Measurements from ENCODE around the gene CHML.
"Not testable (repeated sequence)": the region's sequence is repeated elsewhere in the genome, so short reads cannot be mapped to it uniquely, and the experiment has no call there.

CHML gene

DNA sequence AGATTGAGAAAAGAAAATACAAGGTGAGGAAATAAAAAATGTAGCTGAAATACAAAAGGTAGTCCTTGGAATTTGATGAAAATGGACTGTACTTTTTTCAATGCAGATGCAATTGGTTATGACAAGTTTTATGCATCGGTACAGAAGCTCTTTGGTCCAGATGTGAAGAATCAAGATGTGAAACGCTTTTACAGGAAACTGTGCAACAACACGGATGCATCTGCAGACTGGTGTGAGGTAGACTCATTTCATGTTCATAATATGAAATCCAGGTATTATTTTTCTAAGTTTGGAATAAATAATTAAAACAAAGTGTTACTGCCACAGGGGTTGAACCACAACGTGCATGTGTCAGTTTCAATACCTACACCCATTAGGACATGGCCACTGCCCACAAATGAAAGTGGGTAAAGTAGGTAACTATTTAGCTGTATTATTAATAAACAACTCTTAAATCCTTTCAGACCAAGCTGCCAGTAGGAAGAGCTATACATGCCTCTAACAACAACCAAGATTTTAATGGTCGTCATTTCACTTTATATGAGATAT is 20.3 kb upstream of the CHML start:
- H3K4me3 ChIP-seq (ENCODE audit: control insufficient read depth, low read depth, low read length), result no peak overlapping the region
- TF ChIP-seq, protein P1, sequence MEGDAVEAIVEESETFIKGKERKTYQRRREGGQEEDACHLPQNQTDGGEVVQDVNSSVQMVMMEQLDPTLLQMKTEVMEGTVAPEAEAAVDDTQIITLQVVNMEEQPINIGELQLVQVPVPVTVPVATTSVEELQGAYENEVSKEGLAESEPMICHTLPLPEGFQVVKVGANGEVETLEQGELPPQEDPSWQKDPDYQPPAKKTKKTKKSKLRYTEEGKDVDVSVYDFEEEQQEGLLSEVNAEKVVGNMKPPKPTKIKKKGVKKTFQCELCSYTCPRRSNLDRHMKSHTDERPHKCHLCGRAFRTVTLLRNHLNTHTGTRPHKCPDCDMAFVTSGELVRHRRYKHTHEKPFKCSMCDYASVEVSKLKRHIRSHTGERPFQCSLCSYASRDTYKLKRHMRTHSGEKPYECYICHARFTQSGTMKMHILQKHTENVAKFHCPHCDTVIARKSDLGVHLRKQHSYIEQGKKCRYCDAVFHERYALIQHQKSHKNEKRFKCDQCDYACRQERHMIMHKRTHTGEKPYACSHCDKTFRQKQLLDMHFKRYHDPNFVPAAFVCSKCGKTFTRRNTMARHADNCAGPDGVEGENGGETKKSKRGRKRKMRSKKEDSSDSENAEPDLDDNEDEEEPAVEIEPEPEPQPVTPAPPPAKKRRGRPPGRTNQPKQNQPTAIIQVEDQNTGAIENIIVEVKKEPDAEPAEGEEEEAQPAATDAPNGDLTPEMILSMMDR (conservative IDR thresholded peaks at IDR 0.05; ENCODE audit: control insufficient read depth, insufficient read depth, low read depth, low read length), result no peak
- no peak for DNase-seq (ENCODE audit: low read depth)

DNA sequence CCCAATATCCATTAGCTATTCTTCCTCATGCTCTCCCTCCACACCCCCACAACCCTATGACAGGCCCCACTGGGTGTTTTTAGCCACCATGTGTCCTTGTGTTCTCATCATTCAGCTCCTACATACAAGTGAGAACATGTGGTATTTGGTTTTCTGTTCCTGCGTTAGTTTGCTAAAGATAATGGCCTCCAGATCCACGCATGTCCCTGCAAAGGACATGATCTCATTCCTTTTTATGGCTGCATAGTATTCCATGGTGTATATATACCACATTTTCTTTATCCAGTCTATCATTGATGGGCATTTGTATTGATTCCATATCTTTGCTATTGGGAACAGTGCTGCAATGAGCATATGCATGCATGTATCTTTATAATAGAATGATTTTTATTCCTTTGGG is 18.8 kb upstream of the CHML start:
- not testable (repeated sequence) for H3K4me3 ChIP-seq (ENCODE audit: control insufficient read depth, low read depth, low read length); DNase-seq (ENCODE audit: low read depth)

DNA sequence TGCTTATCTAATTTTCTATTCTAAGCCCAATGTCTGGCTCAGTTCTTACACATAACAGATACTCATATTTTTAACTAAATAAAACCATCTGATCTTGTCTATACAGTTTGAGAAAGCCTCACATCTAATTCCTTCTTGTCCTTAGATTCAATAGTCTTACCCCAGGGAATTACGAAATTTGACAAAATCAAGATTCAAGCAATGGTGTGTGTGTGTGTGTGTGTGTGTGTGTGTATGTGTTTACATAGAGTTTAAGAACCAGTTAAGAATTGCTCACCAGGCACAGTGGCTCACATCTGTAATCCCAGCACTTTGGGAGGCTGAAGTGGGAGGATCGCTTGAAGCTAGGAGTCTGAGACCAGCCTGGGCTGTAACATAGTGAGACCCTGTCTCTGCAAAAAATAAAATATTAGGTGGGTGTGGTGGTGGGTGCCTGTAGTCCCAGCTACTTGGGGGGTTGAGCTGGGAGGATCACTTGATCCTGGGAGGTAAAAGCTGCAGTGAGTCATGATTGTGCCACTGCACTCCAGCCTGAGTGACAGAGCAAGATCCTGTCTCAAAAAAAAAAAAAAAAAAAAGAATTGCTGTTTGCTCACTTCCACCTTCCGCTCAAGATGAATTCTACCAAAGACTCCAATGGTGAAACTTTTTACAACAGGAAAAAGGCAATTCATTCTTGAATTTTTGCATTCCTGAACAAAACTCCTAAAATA is 18.1 kb upstream of the CHML start:
- peak; percentile 44 for DNase-seq (ENCODE audit: low read depth)
- TF ChIP-seq, protein P1 (conservative IDR thresholded peaks at IDR 0.05; ENCODE audit: control insufficient read depth, insufficient read depth, low read depth, low read length), result no peak
- no peak overlapping the region for H3K4me3 ChIP-seq (ENCODE audit: control insufficient read depth, low read depth, low read length)

DNA sequence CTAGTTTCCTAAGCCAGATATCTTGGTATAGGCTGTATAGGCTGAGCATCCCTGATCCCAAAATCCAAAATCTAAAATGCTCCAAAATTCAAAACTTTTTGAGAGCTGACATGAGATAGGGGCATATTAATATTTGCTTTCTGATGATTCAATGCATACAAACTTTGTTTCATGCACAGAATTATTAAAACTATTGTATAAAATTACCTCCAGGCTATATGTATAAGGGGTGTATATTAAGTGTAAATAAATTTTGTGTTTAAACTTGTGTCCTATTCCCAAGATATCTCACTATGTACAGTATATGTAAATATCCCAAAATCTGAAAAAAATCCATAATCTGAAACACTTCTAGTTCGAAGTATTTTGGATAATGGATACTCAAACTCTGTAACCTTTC is 14.5 kb upstream of the CHML start:
- no peak for DNase-seq (ENCODE audit: low read depth)
- no peak overlapping the region for H3K4me3 ChIP-seq (ENCODE audit: control insufficient read depth, low read depth, low read length)
- TF ChIP-seq, protein P1 (conservative IDR thresholded peaks at IDR 0.05; ENCODE audit: control insufficient read depth, insufficient read depth, low read depth, low read length), result no peak

DNA sequence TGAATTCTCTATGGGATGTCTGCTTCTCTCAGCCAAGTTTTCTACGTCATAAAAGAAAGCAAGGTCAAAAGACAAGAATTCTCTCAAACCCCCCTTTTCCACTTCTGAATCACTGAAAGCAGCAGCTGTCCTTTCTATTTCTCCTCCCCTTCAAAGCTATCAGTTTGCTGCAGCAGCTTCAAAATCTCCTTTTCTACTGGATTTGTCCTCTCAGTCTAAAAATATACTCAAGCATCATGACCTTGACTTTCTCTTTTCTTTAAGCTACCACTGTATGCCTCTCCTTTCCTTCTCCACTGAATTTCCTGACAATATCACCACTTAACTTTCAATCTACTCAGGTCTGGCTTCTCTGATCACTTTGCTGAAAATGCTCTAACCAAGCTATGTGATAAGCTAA is 13.8 kb upstream of the CHML start:
- DNase-seq (ENCODE audit: low read depth), result peak; percentile 24
- TF ChIP-seq, protein P1 (conservative IDR thresholded peaks at IDR 0.05; ENCODE audit: control insufficient read depth, insufficient read depth, low read depth, low read length), result no peak
- no peak overlapping the region for H3K4me3 ChIP-seq (ENCODE audit: control insufficient read depth, low read depth, low read length)

DNA sequence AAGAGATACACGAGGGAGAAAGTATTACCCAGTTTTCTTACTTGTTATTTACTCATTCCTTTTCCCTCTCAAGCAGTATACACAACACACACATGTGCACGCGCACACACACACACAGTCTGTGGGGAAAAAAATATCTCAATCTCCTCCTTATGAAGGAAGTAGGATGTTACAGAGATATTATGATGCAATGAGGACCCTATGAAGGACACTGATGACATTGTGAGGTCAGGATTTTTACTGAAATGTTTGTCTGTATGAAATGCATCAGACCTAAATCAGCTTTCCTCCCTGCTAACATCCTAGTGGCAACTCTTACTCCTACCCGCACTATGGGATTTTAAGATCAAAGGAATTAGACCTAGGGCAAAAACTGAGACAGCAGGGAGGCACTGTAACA is 11.8 kb upstream of the CHML start, which contains the start of gene WDR64:
Gene WDR64, plus strand, starts transcription at position 270 of the 400 bp plus-strand sequence. CDS start 204 bp downstream, outside the sequence.
- no peak for DNase-seq (ENCODE audit: low read depth)
- H3K4me3 ChIP-seq (ENCODE audit: control insufficient read depth, low read depth, low read length), result no peak within 1 kb of the TSS
- TF ChIP-seq, protein P1 (conservative IDR thresholded peaks at IDR 0.05; ENCODE audit: control insufficient read depth, insufficient read depth, low read depth, low read length), result no peak

DNA sequence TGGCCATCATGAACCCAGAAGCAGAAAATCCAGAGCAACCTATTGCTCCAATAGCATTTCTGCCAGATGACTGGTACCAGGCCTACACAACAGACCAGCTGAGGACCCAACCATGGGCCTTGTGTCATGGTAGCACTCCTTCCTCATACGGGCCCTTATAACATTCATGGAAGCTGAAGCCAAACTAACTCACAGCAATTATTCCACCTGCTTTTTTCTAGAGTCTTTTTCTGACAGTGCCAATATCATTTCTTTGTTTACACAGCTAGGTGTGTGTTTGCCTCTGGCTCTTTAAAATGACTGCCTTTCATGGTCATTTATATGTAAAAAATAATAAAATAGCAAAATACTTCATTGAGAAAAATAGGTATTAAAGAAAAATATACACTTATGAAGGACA is 8.0 kb upstream of the CHML start:
- TF ChIP-seq, protein P1 (conservative IDR thresholded peaks at IDR 0.05; ENCODE audit: control insufficient read depth, insufficient read depth, low read depth, low read length), result no peak
- no peak overlapping the region for H3K4me3 ChIP-seq (ENCODE audit: control insufficient read depth, low read depth, low read length)
- no peak for DNase-seq (ENCODE audit: low read depth)

Measured in fibroblast of mammary gland (primary cell).